ENCODE measurements around the gene RBM15B. TPM values are rescaled to one million over a fixed set of nuclear protein-coding genes. Genes with fewer than 3 reads are reported as not detected.
"Not testable (repeated sequence)": the region's sequence is repeated elsewhere in the genome, so short reads cannot be mapped to it uniquely, and the experiment has no call there.

RBM15B gene
- polyA plus RNA-seq, 1 donor = 19.3 TPM

GRCh38 chr3:51378065-51378464 is 13.0 kb upstream of the RBM15B start:
- no peak for DNase-seq (ENCODE audit: low read depth)

- no peak for DNase-seq (ENCODE audit: low read depth)
These were observed 12.4 kb upstream of the RBM15B start for GRCh38 chr3:51378726-51379125.

DNA sequence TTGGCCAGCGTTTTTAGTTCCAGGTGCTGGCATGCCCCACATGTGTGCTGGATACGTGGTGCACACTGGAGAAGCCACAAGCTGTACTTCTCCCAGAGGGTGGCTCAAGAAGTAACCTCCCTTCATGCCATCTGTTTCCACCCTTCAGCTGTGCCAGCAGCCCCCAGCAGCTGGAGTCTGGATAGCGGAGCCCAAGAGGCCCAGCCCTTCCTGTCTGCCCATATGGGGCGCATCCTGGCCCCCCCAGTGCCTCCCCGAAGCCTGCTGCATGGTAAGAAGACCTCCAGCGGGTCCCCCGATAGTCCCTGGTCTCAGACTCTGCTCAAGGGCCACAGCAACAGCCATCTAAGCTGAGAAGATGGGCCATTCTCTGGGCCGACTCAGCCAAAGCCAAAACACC is 11.8 kb upstream of the RBM15B start:
- no peak for DNase-seq (ENCODE audit: low read depth)

GRCh38 chr3:51379746-51380455 is 11.2 kb upstream of the RBM15B start:
- no peak for DNase-seq (ENCODE audit: low read depth)

- no peak for DNase-seq (ENCODE audit: low read depth)
These were observed 10.3 kb upstream of the RBM15B start for GRCh38 chr3:51380601-51381332.

- DNase-seq (ENCODE audit: low read depth) = no peak
These were observed 9.8 kb upstream of the RBM15B start for GRCh38 chr3:51381333-51381705.

DNA sequence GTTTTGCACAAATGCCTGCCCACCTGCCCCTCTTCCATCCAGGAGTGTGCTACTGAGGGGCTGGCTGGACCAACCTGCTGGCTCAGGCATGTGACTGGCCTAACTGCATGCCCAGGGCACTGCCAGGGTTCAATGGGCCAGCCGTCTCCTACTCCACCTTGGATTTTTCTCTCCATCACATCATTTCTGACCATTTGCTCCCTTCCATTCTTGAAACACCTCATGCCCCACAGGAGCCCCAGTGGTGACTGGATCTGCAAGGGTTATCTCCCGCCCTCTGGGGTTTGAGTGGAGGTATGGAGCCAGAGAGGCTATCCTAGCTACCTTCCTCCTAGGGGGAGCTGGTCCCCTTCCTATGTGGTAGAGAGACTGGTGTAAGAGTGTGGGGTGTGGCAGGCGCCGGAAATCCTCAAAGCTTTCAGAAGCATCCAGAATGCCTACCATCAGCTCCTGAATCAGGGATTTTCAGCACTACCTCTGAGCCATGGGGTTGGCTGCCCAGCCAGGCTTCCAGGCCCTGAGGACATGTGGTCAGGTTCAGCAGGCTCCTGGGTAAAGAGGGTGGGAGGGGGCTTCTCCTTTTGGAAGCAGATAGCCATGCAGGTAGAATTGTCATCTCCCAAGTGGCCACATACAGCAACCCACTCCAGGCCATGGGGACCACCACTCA is 8.9 kb upstream of the RBM15B start:
- DNase-seq (ENCODE audit: low read depth) = no peak

DNA sequence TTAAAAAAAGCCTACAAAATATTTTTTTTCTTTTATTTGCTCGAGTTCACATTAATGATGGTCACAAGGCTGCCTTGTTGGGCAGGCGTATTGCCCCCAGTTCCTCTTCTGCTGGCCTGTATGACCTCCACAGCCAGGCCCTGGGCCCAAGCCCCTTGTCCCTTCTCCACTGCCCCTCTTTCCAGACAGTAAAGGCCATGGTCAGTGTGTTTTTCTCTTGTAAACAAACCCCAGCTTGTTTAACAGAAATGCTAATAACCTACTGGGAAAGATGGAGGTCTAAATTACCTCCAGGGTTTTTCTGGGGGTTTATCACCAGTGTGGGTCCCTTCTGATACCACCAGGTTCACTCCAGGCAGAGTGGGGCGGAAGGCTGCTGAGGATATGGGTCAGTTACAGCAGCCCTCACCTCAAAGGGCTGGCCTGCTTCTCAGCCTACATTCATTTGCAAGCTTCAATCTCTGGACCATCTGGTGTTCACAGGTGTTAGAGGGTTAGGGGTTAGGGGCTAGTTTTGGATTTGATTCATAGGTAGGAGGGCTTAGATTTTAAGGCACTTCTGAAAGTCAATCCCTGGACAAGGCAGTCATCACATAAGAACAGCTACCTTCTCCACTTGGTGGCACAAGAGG is 8.0 kb upstream of the RBM15B start:
- DNase-seq (ENCODE audit: low read depth) = no peak

DNA sequence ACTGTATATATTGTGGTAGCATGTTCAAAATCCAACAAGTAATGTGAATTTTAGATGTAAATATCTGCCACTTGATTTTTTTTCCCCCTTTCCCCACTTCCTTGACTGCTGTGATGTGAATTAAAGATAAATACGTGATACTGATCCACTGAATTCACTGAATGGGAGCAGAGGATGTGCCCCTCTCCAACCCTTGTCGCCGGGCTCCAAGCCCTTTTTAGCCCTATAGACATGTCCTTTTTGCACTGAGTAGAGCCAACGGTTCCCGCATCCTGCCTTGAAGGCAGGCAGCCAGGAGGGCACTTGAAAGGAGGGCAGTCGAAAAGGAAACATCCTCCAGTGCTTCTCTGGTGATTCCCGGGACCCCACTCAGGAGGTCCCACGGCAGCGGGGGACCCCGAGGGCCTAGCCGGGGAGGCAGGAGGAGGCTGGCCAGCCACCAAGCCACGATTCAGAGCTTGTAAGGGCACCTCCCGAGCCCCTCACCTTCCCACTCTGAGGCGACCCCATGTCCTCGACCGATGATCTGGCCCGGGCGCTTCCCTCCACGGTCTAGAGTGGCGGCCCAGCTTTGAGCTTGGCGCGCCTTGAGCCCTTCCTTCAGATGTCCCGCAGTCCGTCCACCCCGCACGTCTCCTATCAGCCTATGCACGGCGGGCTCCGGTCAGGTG is 6.9 kb upstream of the RBM15B start:
- DNase-seq (ENCODE audit: low read depth) = no peak

GRCh38 chr3:51384726-51385473 is 6.2 kb upstream of the RBM15B start, which contains the start of gene MANF:
Gene MANF, plus strand, starts transcription at chr3:51385291. Its CDS starts 52 bp downstream, at chr3:51385343.
- peak; percentile 94 for DNase-seq (ENCODE audit: low read depth)

- DNase-seq (ENCODE audit: low read depth) = no peak
These were observed 5.4 kb upstream of the RBM15B start for GRCh38 chr3:51385621-51386091.

DNA sequence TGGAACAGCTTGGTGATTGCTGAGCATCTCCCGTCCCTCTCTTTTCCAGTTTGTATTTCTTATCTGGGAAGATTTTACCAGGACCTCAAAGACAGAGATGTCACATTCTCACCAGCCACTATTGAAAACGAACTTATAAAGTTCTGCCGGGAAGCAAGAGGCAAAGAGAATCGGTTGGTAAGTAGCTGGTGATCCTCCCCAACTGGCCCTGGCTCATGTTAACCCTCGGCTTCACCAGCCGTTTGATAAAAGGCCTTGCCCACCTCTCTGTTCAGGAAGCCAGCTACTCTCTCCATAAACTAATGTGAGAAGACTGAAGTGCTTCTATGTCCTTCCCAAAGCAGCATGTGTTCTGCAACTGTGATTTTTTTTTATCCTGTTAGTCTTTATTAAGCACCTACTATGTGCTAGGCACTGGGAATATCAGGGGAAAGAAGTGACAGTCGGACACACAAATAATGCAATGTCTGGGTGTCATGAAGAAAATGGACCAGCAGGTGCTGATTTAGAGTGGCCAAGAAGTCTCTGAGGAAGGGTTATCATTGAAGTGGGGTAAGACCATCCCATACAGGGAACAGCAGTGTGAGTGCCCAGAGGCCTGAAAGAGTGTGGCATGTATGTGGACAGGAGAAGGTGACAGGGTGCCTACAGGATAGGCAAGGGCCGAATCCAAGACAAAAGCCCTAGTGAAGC is 4.8 kb upstream of the RBM15B start:
- DNase-seq (ENCODE audit: low read depth) = no peak

DNA sequence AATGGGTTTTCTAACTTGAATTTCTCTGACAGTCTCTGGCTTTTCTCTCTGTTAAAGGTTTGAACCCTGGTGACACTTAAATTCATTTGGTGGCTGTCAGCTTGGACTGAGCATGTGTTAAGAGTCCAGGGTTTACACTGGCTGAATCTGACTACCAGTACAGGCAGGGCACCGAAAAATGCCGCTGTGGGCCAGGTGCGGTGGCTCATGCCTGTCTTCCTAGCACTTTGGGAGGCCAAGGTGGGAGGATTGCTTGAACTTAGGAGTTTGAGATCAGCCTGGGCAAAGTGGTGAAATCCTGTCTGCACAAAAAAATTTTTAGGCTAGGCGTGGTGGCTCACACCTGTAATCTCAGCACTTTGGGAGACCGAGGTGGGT is 4.2 kb upstream of the RBM15B start:
- DNase-seq (ENCODE audit: low read depth) = no peak

- DNase-seq (ENCODE audit: low read depth) = not testable (repeated sequence)
These were observed 3.8 kb upstream of the RBM15B start for GRCh38 chr3:51387281-51387680.

DNA sequence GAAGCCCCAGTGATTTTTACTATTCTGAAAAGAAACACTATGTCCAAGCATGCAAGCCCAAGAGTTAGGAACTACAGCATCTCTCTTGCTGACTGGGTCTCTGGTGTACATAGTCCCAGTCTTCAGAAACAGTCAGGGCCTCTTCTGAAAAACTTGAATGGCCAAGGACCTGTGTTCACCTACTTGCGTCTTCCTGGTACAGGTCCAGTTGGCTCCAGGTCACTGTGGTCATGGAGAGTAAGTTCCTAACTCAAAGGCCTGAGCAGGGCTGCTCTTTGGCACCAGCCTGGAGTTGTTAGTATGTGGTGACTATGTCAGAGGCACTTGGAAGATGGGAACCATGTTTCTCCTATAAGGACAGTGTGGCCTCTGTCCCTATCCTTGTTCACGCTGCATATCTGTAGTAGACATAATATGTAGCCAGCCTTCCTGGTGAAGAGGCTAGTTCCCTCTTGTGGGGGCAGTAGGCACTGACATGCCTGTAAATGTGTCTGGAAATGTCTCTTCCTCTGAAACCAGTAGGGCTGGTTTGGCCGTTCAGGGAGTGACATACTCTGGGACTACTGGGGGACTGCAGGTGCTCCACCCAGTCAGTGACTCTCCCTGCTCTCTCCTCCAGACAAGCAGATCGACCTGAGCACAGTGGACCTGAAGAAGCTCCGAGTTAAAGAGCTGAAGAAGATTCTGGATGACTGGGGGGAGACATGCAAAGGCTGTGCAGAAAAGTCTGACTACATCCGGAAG is 2.6 kb upstream of the RBM15B start:
- DNase-seq (ENCODE audit: low read depth) = no peak

GRCh38 chr3:51389423-51390183 is 1.5 kb upstream of the RBM15B start:
- DNase-seq (ENCODE audit: low read depth) = no peak

DNA sequence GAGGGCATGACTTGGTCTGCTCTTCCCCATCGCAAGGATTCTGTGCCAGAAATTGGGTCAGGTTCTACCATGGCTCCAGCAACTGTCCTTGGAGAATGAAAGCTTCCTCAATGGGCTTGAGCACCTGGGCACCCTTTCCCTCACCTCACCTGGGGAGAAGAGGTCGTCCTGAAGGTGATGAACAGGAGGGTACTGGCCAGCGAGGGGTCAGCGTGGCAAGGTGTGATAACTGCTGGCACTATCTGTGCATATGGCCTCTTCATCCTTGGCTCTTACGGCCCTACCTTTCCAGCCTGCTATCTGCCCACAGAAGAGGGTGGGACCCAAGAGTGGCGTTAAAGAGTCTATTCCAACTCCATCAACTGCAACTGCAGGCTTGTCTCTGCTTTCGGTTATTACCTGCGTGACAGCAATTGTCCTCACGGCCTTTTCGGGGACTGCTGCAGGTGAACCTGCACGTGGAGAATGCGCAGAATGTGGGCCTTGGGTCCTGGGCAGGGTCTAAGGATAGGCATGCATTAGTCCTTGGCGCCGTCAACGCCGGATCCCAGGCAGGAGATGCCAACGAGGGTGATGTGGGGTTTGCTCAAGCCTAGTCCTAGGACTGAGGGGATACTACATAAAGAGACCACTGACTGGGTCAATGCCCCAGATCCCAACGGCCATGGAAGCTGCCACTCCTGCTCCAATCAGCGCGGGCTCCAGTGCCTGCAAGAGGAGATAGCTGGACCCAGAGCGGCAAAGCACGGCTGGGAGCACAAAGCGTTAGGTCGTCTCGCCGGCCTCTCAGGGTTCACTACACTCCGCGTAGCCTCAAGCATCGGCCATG is 625 bp upstream of the RBM15B start:
- DNase-seq (ENCODE audit: low read depth) = no peak
